Adrenal gland (tissue), 5 donors: ENCODE results near the gene KMT2D.

Experiments
- CTCF ChIP-seq, 6 experiments: fragments of 450-650 bp in 4 of 6; fragments of 200-600 bp in 2 of 6; sonication (generic) in 1 of 6; IDR thresholded peaks; 1 replicate in 5 of 6; 2 replicates in 1 of 6; pipeline versions ENCODE4 v1.5.1 to v1.8.0; 2016 to 2021; ENCODE audit warnings: antibody characterized with exemption in 6 of 6, mild to moderate bottlenecking in 2 of 6, moderate library complexity in 1 of 6
- POLR2A ChIP-seq, 2 donors: fragments of 450-650 bp; IDR thresholded peaks; one replicate each; pipeline ENCODE4 v1.6.1; 2017; ENCODE audit warnings: antibody characterized with exemption in 2 of 2, mild to moderate bottlenecking in 2 of 2, moderate library complexity in 1 of 2
- donor health status: DM: no; HTN: no; CAD: no.

- no peak for TF ChIP-seq POLR2A (IDR thresholded peaks at IDR 0.05)
- no peak for TF ChIP-seq CTCF (IDR thresholded peaks at IDR 0.05)
Observed at GRCh38 chr12:49041881-49042484, 18.6 kb downstream of the KMT2D start.
